HG03565 (cell line): ENCODE results near the gene TNRC18.
"Not testable (repeated sequence)": the region's sequence is repeated elsewhere in the genome, so short reads cannot be mapped to it uniquely, and the experiment has no call there.

Experiments
- ATAC-seq: cut with Tn5 transposase; IDR thresholded peaks from one replicate; pipeline ENCODE4 v1.9.1; 2021; ENCODE audit warnings: mild to moderate bottlenecking, moderate library complexity; ENCODE audit not compliant: unreplicated experiment

TNRC18 gene

DNA sequence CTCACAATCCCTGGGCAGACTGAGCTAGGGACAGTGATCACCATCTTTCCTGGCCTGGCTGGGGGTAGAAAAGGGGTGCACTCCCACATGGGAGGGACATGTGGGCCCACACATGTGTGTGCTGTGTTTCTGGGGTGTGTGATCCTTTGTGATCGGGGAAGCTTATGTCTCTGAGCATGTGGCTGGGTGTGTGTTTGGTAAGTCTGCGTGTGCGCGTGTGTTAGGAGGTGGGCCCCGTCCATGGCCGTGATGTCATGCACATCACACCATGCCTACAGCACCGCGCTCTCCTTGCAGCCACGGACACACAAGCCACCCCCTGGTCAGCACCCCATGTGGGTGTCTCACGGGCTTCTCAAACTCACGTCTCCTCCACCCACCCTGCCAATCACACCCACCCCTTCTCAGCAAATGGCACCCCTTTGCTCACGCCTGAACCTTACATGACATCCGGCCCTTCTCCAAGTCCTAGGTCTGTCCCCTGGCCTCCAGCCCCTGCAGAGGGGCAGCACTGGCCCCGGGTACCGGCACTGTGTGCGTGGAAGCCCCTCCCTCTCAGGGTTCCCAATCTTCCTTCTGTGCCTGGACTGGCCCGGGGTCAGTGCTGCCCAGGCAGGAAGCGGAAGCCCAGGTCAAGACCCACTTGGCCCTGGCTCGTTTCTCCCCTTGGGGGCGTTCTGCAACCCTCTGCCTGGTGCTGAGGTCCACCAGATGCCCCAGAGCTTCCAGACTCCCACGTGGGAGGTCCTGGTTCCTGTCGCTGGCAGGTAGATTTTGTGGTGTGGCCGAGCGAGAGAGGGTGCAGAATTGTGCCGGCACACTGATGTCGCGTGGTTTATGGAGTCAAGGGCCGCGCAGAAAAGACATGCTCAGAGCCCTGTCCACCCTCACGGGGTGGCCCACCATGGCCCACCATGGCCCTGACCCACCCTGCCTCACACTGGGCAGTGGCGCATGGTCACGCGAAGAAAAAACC is 128.3 kb downstream of the TNRC18 start:
- ATAC-seq, result no peak

DNA sequence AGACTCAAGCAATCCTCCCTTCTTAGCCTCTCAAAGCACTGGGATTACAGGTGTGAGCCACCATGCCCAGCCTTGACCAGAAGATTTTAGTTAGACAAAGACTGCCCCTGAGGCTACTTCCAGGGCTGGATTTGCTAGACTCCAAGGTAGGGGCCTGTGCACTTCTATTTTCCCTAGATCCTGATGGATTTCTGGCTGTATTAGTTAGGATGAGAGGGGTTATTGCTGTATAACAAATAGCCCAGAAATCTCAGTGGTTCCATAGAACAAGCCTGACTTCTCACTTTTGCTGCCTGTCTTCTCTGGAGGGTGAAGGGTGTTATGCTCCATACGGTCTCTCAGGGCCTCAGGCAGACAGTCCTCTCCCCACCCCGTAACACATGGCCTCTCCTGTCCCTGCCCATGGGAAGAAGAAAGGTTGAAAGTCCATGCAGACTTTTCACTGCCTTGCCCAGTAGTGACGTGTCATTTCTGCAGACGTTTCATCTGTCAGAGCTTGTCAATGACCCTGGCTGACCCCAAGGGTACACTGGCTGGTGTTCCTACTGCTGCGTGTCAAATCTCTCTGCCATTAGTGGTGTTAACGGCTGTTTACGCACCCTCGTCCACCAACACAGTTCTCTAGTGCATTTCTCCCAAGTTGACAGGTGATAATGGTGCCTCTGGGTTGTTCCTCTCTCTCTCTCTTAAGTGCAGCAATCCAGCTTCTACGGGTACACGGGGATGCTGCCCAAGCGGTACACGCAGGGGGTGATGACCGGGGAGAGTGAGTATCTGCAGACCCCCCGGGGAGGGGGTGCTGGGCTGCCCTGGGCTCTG is 129.3 kb downstream of the TNRC18 start:
- ATAC-seq, result no peak

DNA sequence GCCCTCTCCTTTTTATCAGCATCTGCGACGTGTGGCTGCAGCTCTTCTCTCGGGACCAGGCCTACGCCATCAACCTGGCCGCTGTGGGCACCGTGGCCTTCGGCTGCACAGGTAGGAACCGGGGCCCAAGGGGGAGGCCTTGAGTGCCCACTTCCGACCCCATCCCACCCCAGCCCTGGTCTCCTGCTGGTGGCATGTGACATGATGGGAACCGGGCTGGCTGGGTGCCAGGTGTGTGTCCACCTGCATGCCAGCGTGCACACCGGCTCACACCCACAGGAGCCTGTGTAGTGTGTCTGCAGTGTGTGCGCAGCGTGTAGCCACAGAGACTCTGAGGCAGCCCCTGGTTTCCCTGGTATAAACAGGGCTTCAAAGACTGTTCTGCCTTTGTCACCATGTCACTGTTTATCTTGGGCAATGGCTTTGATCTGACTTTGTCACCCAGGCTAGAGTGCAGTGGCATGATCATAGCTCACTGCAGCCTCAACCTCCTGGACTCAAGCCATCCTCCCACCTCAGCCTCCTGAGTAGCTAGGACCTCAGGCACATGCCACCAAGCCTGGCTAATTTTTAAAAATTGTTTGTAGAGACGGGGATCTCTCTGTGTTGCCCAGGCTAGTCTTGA is 131.8 kb downstream of the TNRC18 start:
- not testable (repeated sequence) for ATAC-seq

DNA sequence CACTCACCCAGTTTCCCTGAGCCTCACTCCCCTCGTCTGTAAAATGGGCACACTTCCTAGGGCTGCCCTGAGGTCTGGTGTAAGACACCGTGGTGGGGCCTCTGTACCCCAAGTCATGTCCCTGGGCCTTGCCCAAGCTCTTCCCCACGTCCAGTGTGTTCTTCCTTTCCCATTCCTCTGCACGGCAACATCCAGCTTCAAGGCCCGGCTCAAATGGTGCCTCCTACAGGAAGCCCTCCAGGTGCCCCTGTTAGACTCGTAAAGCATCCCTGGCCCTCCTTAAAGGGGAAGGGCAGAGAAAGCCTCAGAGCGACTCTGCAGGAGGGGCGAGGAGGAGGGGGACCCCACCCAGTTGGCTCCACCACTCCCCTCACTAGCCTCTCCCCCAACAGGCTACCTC is 132.3 kb downstream of the TNRC18 start:
- no peak for ATAC-seq

DNA sequence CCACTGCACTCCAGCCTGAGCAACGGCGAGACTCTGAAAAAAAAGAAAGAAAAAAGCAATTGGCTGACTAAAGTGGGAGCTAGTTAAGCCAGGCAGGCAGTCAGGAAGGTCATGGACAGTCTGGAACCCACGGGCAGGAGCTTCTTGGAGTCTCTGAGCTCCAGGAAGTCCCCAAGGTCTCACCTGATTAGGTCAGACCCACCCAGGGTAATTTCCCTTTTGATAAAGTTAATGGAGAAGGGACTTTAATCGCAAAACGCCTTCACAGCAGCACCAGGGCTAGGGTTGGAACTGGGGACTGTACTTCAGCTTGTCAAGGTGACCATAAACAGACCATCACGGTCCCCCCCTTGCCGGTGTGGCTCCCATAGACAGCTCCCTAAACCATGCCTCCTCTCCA is 134.3 kb downstream of the TNRC18 start:
- no peak for ATAC-seq

DNA sequence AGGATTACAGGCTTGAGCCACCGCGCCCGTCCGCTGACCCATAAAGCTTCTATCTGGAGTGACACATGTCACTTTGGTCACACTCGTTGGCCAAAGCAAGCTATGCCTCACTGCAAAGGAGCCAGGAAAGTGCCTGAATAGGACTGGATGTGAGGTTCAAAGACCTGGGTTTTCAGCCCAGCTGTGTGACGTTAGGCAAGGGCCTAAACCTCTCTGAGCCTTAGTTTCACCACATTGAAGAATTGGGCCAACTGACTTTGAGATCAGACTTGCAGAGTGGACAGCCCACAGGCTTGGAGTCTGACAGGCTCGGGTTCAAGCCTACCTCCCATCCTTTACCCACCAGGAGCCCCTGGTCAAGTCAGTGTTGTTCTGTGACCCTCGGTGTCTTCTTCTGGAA is 135.1 kb downstream of the TNRC18 start:
- ATAC-seq, result not testable (repeated sequence)

DNA sequence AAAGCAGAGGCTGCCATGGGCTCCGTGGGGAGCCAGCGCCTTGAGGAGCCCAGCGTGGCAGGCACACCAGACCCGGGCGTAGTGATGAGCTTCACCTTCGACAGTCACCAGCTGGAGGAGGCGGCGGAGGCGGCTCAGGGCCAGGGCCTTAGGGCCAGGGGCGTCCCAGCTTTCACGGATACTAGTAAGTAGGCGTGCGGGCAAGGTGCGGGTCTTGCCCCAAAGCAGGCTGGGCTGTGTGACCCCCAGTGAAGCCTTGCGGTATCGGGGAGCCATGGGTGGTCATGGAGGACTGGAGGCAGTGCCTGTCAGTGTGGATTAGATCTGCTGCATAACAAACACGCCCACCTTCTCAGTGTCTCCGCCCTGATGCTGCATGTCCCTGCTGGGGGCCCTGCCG is 135.8 kb downstream of the TNRC18 start:
- no peak for ATAC-seq

DNA sequence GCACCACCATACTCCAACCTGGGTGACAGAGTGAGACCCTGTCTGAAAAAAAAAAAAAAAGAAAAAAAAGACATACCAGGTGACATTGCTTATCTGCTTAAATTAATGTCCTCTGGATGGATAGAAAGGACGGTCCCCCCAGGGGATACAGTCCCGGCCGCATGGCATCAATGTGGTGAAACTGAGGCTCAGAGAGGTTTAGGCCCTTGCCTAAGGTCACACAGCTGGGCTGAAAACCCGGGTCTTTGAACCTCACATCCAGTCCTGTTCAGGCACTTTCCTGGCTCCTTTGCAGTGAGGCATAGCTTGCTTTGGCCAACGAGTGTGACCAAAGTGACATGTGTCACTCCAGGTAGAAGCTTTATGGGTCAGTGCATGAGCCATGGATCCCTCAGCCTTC is 136.3 kb downstream of the TNRC18 start:
- not testable (repeated sequence) for ATAC-seq

DNA sequence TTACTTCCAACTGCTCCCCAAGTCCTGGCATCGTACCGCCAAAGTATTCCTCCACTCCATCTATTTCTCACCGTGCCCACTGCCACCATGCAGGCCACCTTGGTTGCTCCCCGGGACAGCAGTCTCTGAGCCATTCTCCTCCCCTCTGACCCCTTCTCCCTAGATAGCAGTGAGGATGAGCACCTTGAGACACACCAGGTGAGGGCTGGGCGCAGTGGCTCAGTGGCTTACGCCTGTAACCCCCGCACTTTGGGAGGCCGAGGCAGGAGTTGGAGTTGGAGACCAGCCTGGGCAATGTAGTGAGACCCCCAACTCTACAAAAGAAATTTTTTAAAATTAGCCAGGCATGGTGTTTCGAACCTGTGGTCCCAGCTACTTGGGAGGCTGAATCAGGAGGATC is 136.7 kb downstream of the TNRC18 start:
- no peak for ATAC-seq

DNA sequence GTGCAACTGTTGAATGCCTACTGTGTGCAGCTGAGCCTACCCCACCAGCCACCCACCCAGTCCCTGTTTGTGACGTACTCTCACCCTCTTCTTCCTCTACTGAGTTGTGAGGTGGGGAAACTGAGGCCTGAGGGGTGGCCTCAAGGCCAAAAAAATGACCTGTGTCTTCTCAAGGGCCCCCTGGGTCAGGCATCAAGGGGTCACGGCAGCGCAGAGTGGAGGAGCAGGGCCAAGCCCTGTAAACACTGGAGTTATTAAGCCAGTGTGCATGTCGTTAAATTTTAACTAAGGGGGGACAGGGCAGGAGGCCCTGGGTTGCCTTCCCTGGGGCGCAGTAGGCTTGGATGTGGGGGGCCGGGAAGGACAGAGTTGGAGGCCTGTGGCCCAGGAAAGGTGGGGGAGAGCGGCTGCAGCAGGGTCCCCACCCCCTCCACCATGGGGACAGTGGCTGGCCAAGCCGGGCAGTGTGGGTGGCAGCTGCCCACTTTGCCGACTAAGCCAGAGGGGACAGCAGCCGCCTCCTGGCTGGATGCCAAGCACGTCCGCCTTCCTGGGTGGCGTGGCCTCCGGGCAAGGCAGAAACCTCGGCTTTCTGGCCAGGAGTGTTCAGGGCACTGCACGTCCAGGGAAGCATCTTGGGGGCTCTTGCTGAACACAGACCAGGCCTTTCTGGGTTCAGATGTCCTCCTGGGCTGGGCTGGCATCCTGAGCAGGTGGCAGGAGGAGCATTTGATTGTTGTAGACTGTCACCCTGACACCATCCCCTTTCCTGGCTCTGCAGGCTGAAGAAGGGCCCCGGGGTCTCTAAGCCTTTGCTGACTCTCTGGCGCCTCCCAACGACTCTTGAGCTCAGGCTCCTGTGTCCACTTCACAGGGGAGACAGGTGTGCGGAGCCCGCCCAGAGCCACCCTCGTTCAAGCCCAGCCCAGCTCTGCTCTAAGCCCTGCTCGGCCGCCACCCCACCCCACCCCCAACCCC is 139.0 kb downstream of the TNRC18 start:
- no peak for ATAC-seq

DNA sequence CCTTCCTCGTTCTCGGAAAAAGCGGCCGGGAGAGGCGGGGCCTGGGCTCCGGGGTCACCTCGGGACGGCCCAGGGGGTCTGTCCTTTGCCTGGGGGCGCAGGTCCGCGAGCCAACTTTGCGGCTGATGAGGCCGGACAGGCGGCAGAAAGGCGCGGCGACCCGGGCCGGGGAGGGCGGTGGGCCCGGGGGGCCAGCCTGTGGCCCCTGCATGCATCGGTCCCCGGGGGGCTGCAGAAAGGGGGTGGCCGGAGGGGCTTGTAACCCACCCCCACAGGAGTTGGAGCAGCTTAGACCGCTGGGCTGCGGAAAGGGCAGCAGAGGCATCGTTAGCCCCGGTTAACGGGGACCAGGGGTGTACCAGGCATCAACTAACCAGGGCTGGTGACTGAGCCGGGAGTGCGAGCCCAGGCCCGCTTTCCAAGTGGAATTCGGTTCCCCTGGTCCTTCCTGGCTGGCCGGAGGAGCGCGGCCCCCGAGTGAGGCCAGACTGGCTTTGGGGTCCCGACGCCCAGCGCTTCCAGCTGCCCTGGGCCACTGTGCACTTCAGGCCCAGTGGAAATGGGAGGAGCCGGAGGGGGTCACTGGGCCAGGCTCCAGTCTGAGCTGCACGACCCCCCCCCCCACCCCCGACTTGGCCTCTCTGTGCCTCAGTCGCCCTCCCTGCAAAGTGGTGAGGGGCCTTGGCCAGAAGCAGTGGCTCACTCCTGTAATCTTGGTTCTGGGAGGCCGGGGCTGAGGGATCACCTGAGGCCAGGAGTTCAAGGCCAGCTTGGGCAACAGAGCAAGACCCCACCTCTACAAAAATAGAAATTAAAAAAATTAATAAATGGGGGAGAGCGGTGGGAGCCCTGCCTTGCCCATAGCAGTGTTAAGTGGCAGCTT is 140.0 kb downstream of the TNRC18 start:
- no peak for ATAC-seq

DNA sequence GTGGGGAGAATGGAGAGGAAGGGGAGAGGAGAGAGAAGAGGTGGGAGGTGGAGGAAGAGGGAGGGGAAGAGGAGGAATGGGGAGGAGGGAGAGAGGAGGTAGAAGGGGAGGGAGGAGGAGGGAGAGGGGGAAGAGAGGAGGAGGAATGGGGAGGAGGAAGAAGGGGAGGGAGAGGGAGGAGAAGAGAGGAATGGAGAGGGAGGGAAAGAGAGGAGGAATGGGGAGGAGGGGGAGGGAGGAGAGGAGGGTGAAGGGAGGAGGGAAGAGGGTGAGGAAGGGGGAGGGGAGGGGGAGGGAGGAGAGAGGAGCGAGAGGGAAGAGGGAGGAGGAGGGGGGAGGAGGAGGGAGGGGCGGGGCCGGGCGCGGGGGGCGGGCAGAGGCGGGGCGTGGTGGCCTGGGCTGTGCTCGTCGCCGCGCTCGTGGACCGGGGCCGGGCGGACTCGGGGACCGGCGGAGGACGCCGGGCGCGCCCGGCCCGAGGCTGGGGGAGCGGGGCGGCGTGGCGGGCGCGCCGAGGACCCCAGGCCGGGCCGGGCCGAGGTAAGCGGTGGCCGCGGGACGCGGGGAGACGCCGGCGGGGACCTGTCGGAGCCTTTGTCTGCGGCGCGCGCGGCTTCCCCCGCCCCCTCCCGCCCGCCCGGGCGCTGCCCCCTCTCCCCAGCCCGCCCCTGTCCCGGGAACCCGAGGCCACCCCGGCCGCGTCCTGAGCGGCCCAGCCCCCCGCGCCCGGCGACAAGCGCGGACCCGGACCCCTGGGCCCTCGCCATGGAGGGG is 140.9 kb downstream of the TNRC18 start, which contains the start of gene SLC29A4:
TSS of gene SLC29A4 (plus strand) at position 401 of the 774 bp plus-strand sequence. CDS start 4,874 bp downstream, outside the sequence.
- no peak for ATAC-seq

DNA sequence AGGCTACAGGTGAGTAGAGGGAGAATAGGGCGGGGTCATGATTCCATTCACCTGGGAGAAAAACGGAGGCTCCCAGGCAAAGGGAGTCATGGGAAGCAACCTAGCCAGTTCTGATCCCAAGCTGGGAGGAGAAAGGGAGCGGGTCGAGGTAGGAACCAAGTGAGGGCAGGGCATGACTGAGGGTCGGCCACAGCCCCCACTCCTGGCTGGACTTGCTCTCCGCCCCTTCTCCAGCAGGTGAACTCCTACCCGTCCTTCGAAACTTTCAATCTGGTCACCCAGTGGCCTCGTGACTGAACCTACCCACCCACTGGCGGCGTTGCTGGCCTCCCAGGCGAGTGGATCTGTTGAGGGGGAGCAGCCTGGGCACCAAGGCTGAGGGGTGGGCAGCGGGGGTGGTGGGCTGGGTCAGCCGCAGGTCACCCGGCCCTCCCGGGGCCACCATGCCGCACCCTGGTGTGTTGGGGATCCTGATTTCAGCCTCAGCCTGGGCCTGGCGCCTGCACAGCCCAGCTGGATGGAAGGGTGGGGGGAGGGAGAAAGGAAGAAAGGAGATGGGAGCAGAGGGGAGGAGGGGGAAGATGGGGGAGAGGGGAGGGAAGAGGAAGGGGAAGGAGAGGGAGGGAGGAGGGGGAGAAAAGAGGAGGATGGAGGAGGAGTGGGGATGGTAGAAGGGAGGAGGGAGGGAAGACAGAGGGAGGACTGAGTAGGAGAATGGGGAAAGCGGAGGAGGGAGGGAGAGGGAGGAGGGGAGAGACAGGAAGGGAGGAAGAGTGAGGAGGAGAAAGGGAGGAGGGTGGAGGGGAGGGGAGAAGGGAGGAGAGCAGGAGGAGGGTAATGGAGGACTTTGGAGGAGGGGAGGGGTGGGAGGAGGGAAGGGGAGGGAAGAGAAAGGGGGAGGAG is 141.8 kb downstream of the TNRC18 start:
- ATAC-seq, result not testable (repeated sequence)

DNA sequence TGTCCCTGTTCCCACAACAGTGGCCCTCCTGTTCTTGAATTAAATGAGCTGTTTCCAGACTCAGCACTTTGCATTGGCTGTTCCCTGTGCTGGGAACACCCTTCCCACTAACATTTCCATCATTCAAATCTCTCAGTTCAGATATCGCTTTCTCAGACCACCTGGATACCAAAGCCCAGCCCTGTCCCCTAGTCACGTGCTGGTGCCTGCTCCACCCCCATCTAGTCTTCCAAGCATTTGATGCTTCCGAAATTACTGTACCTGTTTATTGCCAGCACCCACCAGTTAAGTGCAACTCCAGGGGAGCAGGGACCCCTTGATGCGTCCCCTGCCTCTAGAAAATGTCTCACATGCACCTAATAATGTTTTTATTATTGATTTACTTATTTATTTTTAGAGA is 143.9 kb downstream of the TNRC18 start:
- no peak for ATAC-seq

DNA sequence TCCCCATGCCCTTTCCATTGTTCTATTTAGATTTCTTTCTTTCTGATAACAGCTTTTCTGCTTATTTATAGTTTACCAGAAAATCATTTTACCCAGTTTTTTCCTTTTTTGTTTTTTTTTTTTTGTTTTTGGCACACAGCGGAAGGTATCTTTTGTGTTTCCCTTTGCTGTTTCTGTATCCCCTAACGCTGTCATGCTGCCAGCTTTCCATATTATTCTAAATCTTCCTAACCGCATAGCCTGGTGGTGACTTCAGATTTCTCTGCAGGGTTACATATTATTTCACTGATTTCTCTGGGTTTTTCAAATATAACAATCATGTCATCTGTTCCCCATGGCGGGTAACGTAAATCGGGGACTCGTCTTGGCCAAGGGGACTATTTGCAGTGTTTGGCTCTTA is 144.9 kb downstream of the TNRC18 start:
- ATAC-seq, result no peak

DNA sequence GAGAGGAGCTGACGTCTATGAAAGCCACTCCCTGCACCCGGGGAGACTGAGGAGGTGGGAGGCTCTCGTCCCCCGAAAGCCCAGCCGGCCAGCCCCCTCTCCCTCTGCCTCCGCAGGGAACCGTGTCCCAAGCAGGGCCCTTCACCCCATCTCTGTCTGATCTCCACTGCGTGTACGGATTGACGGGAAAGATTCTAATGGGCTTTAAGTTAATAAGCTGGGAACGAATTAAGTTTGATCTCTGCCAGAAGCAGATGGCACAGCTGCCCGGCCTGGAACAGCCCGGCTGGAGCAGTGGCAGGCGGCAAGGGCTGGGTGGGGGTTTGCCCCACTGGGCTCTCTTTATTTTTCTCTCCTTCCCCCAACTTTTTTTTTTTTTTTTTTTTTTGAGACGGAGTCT is 147.0 kb downstream of the TNRC18 start:
- ATAC-seq, result no peak

DNA sequence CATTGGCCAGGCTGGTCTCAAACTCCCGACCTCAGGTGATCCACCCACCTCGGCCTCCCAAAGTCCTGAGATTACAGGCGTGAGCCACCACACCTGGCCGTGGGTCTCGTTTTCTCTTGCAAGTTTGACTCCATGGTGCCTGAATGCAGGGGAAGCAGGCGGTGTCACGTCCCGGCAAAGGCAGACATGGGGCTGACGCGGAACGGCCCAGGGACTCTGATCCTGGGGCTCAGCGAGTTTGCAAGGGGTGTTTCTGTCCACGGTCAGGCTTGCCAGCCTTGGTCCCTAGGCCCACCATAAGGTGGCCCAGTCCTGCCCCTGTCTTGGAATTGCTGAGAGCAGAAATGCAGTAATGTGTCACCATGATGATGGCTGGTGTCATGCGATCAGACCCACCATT is 147.5 kb downstream of the TNRC18 start:
- ATAC-seq, result not testable (repeated sequence)
